Ishikawa (cell line): ENCODE measurements around the gene TROAP.
A peak's percentile ranks its signal among the peaks of the same experiment; 100 is the strongest.

Experiments
- CEBPB ChIP-seq: IDR thresholded peaks from 2 replicates; pipeline ENCODE4 v1.6.1; 2012
- CREB1 ChIP-seq: IDR thresholded peaks from 2 replicates; pipeline ENCODE4 v1.6.1; 2012; ENCODE audit warnings: low read depth
- EGR1 ChIP-seq: IDR thresholded peaks from 2 replicates; pipeline ENCODE4 v1.6.1; 2012
- EP300 ChIP-seq: IDR thresholded peaks from 2 replicates; pipeline ENCODE4 v1.6.1; 2012; ENCODE audit warnings: borderline replicate concordance
- FOXM1 ChIP-seq: IDR thresholded peaks from 2 replicates; pipeline ENCODE4 v1.6.1; 2012; ENCODE audit warnings: low read depth, borderline replicate concordance
- MAX ChIP-seq: IDR thresholded peaks from 2 replicates; pipeline ENCODE4 v1.6.1; 2012
- NFIC ChIP-seq: IDR thresholded peaks from 2 replicates; pipeline ENCODE4 v1.6.1; 2012
- RAD21 ChIP-seq: IDR thresholded peaks from 2 replicates; pipeline ENCODE4 v1.6.1; 2012; ENCODE audit warnings: low read depth
- REST ChIP-seq: IDR thresholded peaks from 2 replicates; pipeline ENCODE4 v1.6.1; 2012; ENCODE audit warnings: low read depth, mild to moderate bottlenecking
- TAF1 ChIP-seq: IDR thresholded peaks from 2 replicates; pipeline ENCODE4 v1.6.1; 2012; ENCODE audit warnings: low read depth, mild to moderate bottlenecking
- TCF12 ChIP-seq: IDR thresholded peaks from 2 replicates; pipeline ENCODE4 v1.6.1; 2012; ENCODE audit warnings: low read depth
- TEAD4 ChIP-seq: IDR thresholded peaks from 2 replicates; pipeline ENCODE4 v1.6.1; 2012
- YY1 ChIP-seq: IDR thresholded peaks from 2 replicates; pipeline ENCODE4 v1.6.1; 2012; ENCODE audit warnings: low read depth
- ZBTB7A ChIP-seq: IDR thresholded peaks from 2 replicates; pipeline ENCODE4 v1.6.1; 2012; ENCODE audit warnings: low read depth
- TF ChIP-seq, protein P1 (sequence below): IDR thresholded peaks from 2 replicates; pipeline ENCODE4 v1.6.1; 2012

The TROAP gene

GRCh38 chr12:49322708-49323523, at the start of gene TROAP:
TSS of gene TROAP (plus strand) at chr12:49323255. CDS start at chr12:49323609, 354 bp downstream.
- TF ChIP-seq YY1 (peak; percentile 87), TAF1 (peak; percentile 81), ZBTB7A (no peak), CEBPB (no peak), RAD21 (no peak), MAX (peak; percentile 36; the same call in 1 of the 2 replicates), TEAD4 (0 out of 2 replicates have a peak, but pooled peaks have one; percentile 11), CREB1 (peak; percentile 82), EGR1 (no peak), TCF12 (peak; percentile 45; the same call in 1 of the 2 replicates), EP300 (no peak), REST (no peak), NFIC (no peak), FOXM1 (peak; percentile 100)
- TF ChIP-seq, protein P1, sequence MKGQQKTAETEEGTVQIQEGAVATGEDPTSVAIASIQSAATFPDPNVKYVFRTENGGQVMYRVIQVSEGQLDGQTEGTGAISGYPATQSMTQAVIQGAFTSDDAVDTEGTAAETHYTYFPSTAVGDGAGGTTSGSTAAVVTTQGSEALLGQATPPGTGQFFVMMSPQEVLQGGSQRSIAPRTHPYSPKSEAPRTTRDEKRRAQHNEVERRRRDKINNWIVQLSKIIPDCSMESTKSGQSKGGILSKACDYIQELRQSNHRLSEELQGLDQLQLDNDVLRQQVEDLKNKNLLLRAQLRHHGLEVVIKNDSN: no peak

GRCh38 chr12:49273726-49274395, 49.2 kb upstream of the TROAP start:
- TF ChIP-seq REST (no peak), CEBPB (no peak), EGR1 (no peak), TCF12 (no peak), TAF1 (no peak), RAD21 (no peak), YY1 (no peak), FOXM1 (no peak), EP300 (no peak), TEAD4 (no peak), MAX (no peak), CREB1 (no peak), ZBTB7A (no peak), NFIC (no peak)
- TF ChIP-seq, protein P1: no peak

- TF ChIP-seq TAF1 (no peak), EP300 (no peak), TCF12 (no peak), RAD21 (no peak), CREB1 (no peak), MAX (no peak), FOXM1 (no peak), YY1 (no peak), REST (no peak), TEAD4 (no peak), ZBTB7A (no peak), EGR1 (no peak), NFIC (no peak)
- TF ChIP-seq, protein P1: no peak
Observed at GRCh38 chr12:49274396-49275069, 48.5 kb upstream of the TROAP start.
